ENCODE measurements around the gene DEDD.
A peak's percentile ranks its signal among the peaks of the same experiment; 100 is the strongest.
"Not testable (repeated sequence)": the region's sequence is repeated elsewhere in the genome, so short reads cannot be mapped to it uniquely, and the experiment has no call there.

The DEDD gene

GRCh38 chr1:161122967-161123366, 9.5 kb downstream of the DEDD start:
- no peak for DNase-seq (ENCODE audit: low read depth in 2 of 2)

GRCh38 chr1:161121834-161122233, 10.6 kb downstream of the DEDD start:
- DNase-seq (ENCODE audit: low read depth in 2 of 2), result no peak

GRCh38 chr1:161121042-161121650, 11.3 kb downstream of the DEDD start:
- no peak for DNase-seq (ENCODE audit: low read depth in 2 of 2)

- peak in 1 of 2 donors; percentile 27 for DNase-seq (ENCODE audit: low read depth in 2 of 2)
These were observed 13.2 kb downstream of the DEDD start for GRCh38 chr1:161119092-161119903.

- DNase-seq (ENCODE audit: low read depth in 2 of 2), result peak; percentile 63 to 68
These were observed 14.5 kb downstream of the DEDD start, which contains the start of the genes NIT1 and PFDN2 for GRCh38 chr1:161117759-161118581. Gene NIT1 (plus strand): TSS chr1:161118105. CDS start chr1:161118177, 72 bp downstream. Gene PFDN2 (minus strand): TSS chr1:161118037. CDS start chr1:161118026, 11 bp downstream.

- DNase-seq (ENCODE audit: low read depth in 2 of 2), result not testable (repeated sequence)
These were observed 16.5 kb downstream of the DEDD start for GRCh38 chr1:161115961-161116360.

- DNase-seq (ENCODE audit: low read depth in 2 of 2), result no peak
These were observed 17.2 kb downstream of the DEDD start for GRCh38 chr1:161115132-161115711.

- no peak for DNase-seq (ENCODE audit: low read depth in 2 of 2)
These were observed 17.9 kb downstream of the DEDD start for GRCh38 chr1:161114556-161114955.

GRCh38 chr1:161113915-161114314, 18.6 kb downstream of the DEDD start:
- no peak for DNase-seq (ENCODE audit: low read depth in 2 of 2)

- no peak for DNase-seq (ENCODE audit: low read depth in 2 of 2)
These were observed 20.9 kb downstream of the DEDD start for GRCh38 chr1:161111527-161111926.

- no peak for DNase-seq (ENCODE audit: low read depth in 2 of 2)
These were observed 21.4 kb downstream of the DEDD start for GRCh38 chr1:161111117-161111516.

GRCh38 chr1:161106431-161106830, 26.0 kb downstream of the DEDD start:
- DNase-seq (ENCODE audit: low read depth in 2 of 2), result no peak

GRCh38 chr1:161100556-161100955, 31.9 kb downstream of the DEDD start:
- no peak for DNase-seq (ENCODE audit: low read depth in 2 of 2)

- DNase-seq (ENCODE audit: low read depth in 2 of 2), result no peak
These were observed 33.2 kb downstream of the DEDD start for GRCh38 chr1:161099090-161099802.

GRCh38 chr1:161098210-161099068, 34.0 kb downstream of the DEDD start, which contains the start of gene KLHDC9:
Gene KLHDC9 (plus strand): TSS chr1:161098361. CDS start chr1:161098536, 175 bp downstream.
- DNase-seq (ENCODE audit: low read depth in 2 of 2), result peak; percentile 36

- DNase-seq (ENCODE audit: low read depth in 2 of 2), result no peak
These were observed 35.9 kb downstream of the DEDD start for GRCh38 chr1:161096530-161096929.

GRCh38 chr1:161096015-161096414, 36.5 kb downstream of the DEDD start:
- no peak for DNase-seq (ENCODE audit: low read depth in 2 of 2)

- DNase-seq (ENCODE audit: low read depth in 2 of 2), result no peak
These were observed 37.2 kb downstream of the DEDD start for GRCh38 chr1:161095230-161095629.

- no peak for DNase-seq (ENCODE audit: low read depth in 2 of 2)
These were observed 38.0 kb downstream of the DEDD start for GRCh38 chr1:161094481-161094880.

GRCh38 chr1:161092621-161093028, 39.8 kb downstream of the DEDD start:
- no peak for DNase-seq (ENCODE audit: low read depth in 2 of 2)
